ENCODE data around the gene ADCY4.
A peak's percentile ranks its signal among the peaks of the same experiment; 100 is the strongest.
"Not testable (repeated sequence)": the region's sequence is repeated elsewhere in the genome, so short reads cannot be mapped to it uniquely, and the experiment has no call there.

ADCY4 gene

DNA sequence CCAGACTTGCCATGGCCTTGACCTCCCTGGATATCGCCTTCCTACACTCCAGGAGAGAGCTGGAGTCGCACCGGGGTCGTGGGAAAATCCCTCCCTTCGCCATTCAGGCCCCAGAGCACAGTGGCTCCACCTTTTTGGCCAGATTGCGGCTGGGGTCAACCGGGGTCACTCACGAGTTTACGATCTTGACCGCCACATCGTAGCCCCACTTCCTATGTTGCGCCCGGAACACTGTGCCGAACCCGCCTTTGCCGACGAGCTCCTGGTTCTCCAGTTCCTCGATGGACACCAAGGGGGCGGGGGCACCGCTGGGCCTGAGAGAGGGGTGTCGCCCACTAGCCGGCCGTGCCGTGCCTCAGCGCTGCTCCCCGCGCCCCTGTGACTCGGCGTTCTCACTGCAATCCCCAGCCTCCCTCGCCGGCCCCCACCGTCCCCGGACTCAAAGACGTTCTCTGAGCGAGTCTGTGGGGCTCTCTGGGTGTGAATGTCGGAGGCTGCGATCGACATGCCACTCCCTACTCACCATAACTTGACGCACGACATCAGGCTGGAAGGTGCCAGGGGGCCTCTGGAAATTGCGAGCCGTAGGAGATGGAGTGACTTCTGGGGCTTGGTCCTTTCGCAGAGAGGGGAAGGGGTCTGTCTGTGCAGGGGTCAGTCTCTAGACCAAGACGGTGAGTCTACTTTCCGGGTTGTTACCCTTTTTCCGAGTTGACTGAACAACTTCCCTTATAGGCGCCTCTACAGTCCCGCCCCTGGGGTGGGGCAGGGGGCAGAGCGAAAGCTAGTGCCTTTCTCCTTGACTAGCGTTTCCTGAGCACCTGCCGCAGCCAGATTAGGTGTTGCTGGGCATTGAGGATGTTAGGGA, 4.6 kb upstream of the ADCY4 start, which contains the start of gene RIPK3:
Gene RIPK3 (minus strand): TSS at position 708 of the 868 bp plus-strand sequence. CDS start 165 bp downstream, at position 543.
- DNase-seq (ENCODE audit: low read depth in 1 of 2, low spot score in 1 of 2): peak; percentile 40 to 64

DNA sequence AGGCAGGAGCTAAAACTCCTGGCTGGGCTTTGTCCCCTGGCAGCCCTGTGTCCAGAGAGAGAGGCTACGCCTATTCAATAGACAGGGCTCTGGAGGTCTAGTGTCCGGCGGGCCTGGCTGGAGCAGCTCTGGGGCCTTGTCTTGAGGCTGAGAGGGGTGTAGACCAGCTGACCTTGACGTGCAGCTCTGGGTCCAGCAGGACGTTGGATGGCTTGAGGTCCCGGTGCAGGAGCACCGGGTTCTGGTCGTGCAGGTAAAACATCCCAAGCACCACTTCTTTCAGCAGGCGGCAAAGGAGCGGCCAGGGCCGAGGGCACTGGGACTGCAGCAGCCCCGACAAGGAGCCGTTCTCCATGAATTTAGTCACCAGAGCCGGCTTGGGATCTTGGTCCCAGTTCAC, 4.0 kb upstream of the ADCY4 start:
- DNase-seq (ENCODE audit: low read depth in 1 of 2, low spot score in 1 of 2): no peak

DNA sequence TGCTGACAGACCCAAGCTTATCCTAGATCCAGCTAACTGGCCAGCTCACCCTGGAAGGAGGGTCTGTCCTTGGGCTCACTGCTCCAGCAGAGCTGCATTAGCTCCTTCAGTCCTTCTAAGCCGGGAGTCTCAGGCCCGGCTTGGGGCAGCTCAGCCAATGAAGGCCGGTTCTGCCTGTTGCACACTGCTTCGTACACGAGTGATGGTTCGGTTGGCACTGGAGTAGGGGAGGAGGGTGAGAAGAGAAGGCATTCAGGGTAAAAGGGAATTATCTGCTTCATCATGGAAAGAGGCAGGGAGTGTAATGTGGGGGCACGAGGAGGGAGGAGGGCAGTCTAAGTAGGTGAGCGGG, 2.9 kb upstream of the ADCY4 start:
- DNase-seq (ENCODE audit: low read depth in 1 of 2, low spot score in 1 of 2): no peak

DNA sequence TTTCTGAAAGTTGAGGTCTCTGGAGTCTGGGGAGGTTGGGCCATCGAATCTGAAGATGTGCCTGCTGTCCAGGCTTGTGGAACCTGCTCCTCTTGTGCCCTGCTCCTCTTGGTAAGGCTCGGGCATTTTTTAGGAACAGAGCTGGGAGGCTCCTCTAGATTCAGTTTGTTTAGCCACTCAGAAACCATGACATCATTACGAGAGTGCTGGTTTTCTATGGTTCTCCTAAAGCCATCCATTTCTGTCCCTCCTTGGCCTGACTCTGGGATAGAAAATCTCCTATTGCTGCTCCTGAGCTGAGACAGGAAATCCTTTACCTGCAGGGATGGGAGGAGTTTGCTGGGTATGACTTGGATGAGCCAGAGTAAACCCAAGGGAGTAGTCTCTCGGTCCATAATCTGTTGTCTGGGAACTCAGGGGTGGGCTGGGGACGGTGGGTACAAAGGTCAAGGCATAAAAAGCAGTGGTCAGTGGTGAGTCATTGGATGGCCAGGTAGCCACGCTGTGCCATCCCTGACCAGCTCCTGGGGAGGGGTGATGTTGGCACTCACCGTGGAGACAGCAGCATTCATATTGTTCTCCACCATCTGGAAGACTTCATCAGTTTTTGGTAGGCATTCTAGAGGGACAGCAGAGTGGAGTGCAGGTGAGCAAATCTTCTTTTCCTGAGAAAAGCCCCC, 2.4 kb upstream of the ADCY4 start:
- DNase-seq (ENCODE audit: low read depth in 1 of 2, low spot score in 1 of 2): no peak

DNA sequence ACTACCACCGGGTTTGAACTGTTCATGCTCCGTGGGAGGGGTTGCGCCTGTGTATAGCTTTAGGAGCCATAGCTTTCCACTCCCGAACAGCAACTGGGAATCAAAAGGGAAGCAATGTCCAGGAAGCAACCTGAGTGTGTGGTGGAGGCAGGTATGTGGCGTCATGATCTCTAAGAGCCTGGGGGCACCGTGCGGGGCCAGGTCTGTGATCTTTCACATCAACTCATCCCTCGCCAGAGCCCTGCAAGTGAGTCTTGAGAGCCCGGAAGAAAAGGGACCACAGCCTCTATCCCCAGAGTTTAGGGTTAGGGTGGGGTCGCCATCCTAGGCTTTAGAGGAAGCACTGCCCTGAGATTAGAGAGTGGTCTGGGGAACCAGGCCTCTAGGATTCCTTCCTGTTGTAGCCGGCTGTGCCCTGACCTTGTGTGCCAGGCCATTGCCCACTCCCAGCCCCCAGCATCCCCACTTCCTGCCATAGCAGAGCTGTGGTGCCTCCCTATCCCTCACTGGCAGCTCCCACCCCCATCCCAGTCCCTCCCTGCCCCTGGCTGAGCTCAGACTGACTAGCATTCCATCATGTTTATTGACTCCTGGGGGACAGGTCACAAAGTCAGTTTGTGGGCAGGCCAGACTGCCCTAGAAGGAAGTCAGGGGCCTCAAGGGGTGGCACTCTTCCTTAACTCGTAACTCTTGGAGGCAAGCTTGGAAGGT, 745 bp upstream of the ADCY4 start:
- no peak for DNase-seq (ENCODE audit: low read depth in 1 of 2, low spot score in 1 of 2)

DNA sequence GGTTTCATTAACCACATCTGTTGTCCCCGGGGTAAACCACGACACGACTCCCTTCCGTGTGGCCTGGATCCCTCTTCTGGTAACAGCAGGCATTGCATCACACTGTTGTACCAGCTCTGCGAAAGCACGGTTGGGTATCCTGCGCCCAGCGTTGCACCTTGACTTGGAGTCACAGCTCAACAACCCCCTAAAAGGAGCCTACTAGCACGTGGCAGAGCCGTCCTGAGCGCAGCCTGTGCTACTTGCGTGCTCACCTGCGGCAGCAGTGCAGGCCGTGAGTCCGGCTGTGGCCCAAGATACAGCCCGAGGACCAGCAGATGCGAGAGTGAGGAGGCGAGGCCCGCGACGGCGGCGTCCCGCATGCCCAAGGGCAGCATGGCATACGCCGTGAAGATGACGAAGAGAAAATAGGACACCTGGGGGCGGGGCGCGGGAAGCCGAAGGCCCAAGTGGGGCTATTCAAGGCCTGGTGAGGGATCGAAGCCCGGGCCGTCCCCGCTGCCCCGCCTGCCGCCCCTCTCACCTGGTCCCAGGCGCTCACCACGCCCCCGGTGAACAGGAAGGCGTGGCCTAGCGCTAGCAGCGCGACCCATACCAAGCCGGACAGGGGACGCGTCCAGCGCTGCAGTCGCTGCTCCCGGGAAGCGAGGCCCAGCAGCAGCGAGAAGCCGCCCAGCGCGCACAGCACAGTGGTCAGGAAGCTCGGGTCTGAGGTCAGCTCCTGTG, 2.4 kb downstream of the ADCY4 start:
- DNase-seq (ENCODE audit: low read depth in 1 of 2, low spot score in 1 of 2): peak; percentile 59 to 71

DNA sequence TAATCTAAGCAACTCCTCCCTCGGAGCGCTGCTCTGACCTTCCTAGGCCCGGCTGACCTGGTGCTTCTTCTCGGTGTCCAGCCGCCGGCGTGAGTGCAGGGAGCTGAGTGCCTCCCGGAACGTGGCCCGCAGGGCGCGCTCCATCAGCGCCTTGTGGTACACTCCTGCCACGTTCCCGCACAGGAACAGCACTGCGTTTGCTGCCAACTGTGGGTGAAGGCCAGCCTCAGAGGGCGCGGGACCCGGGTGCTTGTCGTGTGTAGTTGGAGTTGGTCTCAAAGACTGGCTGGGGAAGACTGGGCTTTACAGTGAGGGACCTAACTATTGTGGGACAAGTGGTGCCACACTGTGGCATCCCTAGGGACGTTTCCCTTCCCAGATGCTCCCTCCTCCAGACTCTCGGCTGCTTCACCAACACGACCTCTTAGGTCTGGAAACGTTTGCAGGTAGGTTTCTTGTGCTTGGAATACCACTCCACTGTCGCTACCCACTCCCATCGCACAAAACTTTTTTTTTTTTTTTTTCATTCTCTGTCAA, 3.1 kb downstream of the ADCY4 start:
- DNase-seq (ENCODE audit: low read depth in 1 of 2, low spot score in 1 of 2): no peak

DNA sequence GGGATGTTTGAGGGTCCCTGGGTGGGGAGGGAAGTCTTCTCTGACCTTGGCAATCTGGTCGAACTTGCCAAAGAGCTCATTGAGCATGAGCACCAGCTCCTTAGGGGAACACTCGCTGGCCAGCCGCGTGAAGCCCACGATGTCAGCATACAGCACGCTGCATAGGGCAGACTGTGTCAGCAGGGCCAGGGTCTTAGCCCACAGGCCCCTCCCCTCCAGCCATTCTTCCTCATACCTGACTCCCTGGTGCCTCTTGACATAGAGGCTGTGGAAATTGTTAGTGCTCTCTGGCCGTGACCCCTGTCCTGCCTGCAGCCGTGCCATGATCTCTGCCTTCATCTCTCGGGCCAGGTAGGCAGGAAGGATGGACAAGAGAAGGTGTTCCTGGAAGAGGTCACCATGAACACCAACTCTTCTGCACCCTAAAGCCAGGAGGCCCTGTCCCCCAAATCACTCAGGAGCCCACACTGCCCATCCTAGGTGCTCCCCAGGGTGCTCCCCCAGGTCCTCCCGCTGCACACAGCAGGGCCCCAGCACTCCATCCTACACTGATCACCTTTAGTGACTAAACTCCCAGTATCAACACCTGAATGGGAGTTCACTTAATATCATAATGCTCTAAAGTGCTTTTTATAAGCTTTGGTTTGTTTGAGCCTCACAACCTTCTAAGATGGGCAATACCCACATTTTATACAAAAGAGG, 3.7 kb downstream of the ADCY4 start:
- no peak for DNase-seq (ENCODE audit: low read depth in 1 of 2, low spot score in 1 of 2)

DNA sequence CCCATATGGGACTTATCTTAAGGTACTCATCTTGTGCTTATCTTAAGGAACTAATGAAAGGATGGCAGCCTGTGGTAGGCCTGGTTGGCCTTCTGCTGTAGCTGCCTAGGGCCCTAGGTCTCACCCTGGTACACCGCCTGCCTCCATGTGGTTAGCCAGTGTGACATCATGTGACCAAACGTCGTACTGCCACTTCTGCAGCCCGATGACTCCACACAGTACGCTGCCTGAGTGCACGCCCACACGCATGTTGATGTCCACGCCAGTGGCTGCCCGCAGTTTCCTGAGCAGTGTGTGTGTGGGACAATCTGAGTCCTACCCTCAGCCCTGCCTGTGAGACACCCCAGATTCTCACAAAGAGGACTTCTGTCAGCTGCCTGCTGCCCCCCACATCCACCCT, 5.1 kb downstream of the ADCY4 start:
- peak in 1 of 2 donors; percentile 21 for DNase-seq (ENCODE audit: low read depth in 1 of 2, low spot score in 1 of 2)

DNA sequence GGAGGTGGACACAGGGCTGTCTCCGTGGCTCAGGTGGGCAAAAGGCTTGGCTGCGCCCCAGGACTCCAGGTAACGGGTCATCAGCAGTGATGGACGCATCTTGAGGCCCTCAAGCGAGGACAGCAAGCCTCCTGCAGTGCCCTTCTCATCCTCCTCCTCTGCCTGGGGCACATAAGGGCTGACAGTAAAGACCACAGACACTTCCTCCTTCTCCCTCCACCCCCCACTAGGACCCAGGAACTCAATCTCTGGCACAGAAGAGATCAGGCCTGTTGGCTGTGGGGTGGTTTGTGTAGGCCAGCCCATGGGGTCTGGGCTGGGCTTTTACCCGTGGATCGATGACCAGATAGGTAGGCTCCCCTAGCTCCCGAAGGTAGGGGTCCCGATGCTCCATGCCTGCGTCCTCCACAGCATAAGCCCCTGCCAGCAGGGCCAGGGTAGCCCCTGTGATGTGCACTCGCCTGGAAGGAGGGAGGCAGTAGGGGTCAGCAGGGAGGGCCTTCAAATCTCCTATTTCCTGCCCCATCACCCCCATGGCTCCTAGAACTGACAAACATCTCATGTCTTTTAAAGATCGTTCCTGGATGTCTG, 5.7 kb downstream of the ADCY4 start:
- DNase-seq (ENCODE audit: low read depth in 1 of 2, low spot score in 1 of 2): no peak

DNA sequence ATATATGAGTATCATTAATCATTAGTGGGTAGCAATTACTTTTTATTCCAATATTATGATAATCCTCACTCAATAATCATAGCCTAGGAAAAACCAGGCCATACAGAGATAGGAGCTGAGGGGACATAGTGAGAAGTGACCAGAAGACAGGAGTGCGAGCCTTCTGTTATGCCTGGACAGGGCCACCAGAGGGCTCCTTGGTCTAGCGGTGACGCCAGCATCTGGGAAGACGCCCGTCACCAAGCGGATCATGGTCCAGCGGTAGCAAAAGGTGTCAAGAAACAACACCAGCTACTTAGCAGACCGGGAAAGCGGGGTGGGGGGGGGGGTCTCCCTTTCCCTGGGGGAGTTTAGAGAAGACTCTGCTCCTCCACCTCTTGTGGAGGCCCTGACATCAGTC, 7.0 kb downstream of the ADCY4 start:
- DNase-seq (ENCODE audit: low read depth in 1 of 2, low spot score in 1 of 2): not testable (repeated sequence)

DNA sequence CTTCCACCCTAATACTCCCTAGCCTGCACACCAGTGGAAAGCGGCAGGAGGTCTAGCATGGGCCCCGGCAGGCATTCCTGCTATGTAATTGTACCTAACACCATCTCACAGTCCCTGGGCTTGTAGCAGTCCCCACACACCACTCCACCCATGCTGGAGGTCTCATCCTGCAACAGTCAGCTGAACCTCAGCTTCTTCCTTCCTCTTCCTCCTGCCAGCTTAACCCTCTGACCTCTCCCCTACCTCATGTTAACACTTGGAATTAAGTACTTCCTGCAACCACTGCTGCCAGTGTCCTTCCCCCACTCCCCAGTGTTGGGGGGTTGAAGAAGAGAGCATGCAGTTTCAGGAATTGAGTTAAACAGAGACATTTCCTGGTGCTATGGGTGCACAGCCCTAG, 7.6 kb downstream of the ADCY4 start:
- no peak for DNase-seq (ENCODE audit: low read depth in 1 of 2, low spot score in 1 of 2)

DNA sequence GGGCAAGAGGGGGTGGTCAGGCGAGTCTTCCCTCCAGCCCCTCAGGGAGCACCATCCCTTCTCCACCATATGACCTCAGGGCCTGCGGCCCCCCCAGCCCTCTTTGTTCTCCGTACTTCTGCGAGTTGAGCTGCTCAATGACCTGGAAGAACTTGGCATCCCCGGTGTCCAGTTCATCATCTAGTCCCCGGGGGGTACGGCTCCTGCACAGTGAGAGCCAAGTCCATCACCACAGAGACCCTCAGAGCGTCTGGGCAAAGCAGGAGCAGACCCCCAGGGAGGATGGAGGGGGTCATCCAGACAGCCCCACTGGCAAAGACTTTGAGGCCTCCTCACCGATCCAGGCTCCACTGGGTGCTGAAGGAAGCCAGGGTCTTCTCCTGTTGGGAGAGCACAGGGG, 8.9 kb downstream of the ADCY4 start:
- no peak for DNase-seq (ENCODE audit: low read depth in 1 of 2, low spot score in 1 of 2)

DNA sequence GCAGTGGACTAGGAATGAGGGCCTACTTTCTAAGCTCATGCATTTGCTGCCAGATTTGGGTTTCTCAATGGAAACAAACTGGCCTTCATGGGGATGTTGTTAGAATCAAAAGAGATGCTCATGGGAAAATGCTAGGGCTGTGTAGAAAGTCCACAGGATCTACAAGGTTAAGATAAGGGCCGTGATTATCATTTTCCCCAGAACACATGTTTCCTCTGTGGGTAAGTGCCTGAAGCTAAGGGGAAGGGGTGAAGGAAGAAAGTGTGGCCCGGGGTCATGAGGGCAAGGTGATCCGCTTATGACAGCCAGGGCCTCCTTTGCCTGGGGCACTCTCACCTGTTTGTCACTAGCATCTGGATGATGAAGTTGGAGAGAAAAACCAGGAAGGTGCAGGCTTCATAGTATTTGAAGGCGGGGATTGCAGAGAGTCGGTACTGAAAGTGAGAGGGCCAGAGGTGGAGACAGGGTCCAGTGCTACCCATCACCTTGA, 9.8 kb downstream of the ADCY4 start:
- no peak for DNase-seq (ENCODE audit: low read depth in 1 of 2, low spot score in 1 of 2)

DNA sequence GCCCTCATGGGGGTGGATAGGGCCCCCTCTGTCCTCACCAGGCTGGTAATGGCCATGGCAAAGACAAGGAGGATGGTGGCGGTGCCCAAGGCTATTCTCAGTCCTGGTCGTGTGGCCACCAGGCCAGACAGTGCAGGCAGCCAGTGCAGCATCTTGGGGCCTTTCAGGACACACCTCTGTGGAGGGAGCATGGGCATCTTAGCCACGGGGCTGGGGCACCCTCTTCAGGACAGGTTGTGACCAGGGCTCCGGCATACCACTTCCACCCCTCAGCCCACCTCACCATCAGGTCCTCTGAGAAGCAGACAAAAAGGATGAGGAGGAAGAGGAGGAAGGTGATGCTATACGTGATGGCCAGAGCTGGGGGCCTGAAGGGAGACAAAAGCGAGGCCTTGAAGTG, 10.8 kb downstream of the ADCY4 start:
- no peak for DNase-seq (ENCODE audit: low read depth in 1 of 2, low spot score in 1 of 2)

DNA sequence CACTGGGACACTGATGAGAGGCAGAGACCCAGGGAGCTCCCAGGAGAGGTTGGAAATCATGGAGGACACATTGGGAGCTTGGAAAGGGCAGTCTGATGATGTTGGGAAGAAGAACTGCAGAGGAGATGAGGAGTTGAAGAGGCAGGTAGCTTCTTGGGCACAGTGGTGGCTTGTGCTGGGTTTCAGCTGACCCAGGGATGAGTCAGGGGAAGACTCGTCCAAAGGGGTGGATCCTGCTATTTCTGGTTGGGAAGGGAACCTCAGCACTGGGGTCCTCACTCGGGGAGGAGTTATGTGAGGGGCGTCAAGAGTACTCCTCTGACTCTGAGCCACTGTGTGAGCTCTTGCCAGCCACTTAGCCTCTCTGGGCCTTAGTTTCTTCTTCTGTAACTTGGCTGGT, 11.5 kb downstream of the ADCY4 start:
- DNase-seq (ENCODE audit: low read depth in 1 of 2, low spot score in 1 of 2): no peak

DNA sequence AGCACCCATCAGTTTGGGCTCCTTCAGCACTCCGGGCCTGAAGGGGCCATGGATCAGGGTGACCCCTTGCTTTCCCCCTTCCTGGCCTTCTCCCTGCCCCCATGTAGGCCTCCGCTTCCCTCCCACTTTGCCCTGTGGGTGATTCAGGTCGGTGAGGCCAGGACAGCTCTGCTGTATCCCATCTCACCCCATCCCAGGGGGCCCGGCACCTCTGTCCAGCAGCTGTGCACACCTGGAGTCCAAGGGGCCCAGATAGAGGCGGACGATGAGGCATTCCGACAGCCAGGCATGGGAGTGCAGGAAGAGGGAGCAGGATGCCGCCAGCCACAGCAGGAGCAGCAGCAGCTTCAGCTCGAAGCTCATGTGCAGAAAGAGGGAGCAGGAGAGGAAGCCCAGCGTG, 12.2 kb downstream of the ADCY4 start:
- no peak for DNase-seq (ENCODE audit: low read depth in 1 of 2, low spot score in 1 of 2)

DNA sequence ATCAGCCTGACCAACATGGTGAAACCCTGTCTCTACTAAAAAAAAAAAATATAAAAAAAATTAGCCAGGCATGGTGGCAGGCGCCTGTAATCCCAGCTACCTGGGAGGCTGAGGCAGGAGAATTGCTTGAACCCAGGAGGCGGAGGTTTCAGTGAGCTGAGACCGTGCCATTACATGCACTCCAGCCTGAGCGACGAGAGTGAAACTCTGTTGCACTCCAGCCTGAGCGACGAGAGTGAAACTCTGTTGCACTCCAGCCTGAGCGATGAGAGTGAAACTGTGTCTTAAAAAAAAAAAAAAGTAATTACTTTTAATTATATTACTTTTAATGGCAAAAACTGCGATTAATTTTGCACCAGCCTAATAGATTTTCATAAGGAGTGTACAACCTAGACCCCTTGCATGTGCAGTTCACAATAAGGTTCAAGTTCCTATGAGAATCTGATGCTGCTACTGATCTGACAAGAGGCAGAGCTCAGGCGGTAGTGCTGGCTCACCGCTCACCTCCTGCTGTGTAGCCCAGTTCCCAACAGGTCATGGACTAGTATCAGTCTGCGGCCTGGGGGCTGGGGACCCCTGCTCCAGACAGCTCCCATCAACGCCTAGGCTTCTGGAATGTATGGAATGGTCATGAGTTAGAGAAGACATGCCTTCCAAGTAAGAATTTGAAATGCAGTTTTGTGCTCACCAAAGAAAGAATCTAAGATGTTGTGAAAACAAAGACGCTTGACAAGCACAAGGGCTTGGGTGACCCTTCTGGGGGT, 13.5 kb downstream of the ADCY4 start:
- DNase-seq (ENCODE audit: low read depth in 1 of 2, low spot score in 1 of 2): no peak
